Epithelial cell of proximal tubule (primary cell): Measurements from ENCODE around the gene CPHXL2. TPM values are rescaled to one million over a fixed set of nuclear protein-coding genes. Genes with fewer than 3 reads are reported as not detected.

Source experiments
- DNase-seq: peaks from one replicate; pipeline ENCODE4 v3.0.0-alpha.2; 2011; ENCODE audit warnings: low read depth
- H3K4me3 ChIP-seq: 2 replicates; pipeline ENCODE4 v1.5.1; 2011; ENCODE audit warnings: low read depth, mild to moderate bottlenecking, low read length
- total RNA-seq: library from RNA; depleted of rRNA; stranded (reverse); fragments of >200 nt; gene quantifications from 2 replicates; pipeline ENCODE4 v1.2.3, GENCODE V29; 2015
- TF ChIP-seq, protein P1 (sequence below): conservative IDR thresholded peaks from 2 replicates; pipeline ENCODE4 v1.5.1; 2012; ENCODE audit warnings: low read depth, mild to moderate bottlenecking, low read length

Gene CPHXL2
- total RNA-seq, result not detected in 2 replicates

DNA sequence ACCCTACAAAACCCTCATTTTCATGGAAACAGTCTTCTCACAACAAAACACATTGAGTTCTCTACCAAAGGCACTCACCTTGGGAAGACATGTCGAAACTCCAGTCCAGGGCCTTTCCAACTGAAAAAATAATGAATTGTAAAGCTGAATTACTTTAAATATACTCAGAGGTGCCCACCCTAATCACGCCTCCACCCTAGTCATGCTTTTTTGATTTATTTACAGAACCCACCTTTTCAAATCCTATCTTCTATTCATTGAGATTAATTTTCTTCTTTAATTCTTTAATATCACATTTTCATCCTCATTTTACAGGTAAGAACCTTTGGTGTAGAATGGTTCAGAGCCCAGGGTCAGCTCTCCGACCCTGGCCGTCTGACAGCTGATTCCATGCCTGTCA is at the start of gene CPHXL2:
CPHXL2 (minus strand) TSS at position 101 of the 400 bp plus-strand sequence; CDS start at position 91, 10 bp downstream.
- no peak for DNase-seq
- no peak within 1 kb of the TSS for H3K4me3 ChIP-seq
- TF ChIP-seq, protein P1, sequence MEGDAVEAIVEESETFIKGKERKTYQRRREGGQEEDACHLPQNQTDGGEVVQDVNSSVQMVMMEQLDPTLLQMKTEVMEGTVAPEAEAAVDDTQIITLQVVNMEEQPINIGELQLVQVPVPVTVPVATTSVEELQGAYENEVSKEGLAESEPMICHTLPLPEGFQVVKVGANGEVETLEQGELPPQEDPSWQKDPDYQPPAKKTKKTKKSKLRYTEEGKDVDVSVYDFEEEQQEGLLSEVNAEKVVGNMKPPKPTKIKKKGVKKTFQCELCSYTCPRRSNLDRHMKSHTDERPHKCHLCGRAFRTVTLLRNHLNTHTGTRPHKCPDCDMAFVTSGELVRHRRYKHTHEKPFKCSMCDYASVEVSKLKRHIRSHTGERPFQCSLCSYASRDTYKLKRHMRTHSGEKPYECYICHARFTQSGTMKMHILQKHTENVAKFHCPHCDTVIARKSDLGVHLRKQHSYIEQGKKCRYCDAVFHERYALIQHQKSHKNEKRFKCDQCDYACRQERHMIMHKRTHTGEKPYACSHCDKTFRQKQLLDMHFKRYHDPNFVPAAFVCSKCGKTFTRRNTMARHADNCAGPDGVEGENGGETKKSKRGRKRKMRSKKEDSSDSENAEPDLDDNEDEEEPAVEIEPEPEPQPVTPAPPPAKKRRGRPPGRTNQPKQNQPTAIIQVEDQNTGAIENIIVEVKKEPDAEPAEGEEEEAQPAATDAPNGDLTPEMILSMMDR, result no peak

DNA sequence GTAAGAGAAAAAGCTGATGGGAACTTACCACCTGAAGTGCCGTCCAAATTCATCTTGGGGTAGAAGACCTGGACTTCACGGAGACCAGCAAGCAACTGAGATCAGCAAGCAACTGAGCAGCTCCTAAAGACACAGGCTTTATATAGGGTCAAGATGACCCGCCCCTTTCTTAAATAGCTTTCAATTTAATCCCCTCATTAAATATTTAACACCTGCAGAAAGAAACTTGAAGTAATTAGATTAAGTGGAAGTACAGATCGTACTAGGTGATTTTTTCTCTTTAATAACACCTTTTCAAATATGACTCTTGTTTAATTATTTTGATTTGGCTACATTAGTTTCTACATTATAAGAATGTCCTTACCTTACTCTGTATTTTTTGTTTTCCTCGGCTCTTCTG is 49.6 kb upstream of the CPHXL2 start, which contains the start of gene CPHXL:
CPHXL (minus strand) TSS at position 101 of the 400 bp plus-strand sequence; CDS start at position 53, 48 bp downstream.
- TF ChIP-seq, protein P1, result no peak
- no peak within 1 kb of the TSS for H3K4me3 ChIP-seq
- no peak for DNase-seq

DNA sequence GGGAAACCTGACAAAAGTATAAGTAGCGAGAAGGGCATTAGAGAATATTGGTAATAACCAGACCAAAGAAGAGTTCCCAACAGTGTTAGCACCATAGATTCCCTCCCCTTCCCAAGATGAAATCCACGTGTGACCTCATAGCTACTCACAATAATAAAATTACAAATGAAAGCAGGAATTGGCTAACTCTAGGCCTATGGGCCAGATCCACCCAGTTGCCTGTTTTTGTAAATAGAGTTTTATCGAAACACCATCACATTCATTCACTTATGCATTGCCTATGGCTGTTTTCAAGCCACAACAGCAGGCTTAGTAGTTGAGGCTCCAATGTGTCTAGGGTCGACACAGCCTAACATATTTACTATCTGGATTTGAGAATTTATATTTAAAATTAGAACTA is 41.6 kb upstream of the CPHXL2 start:
- H3K4me3 ChIP-seq, result no peak overlapping the region
- no peak for DNase-seq
- TF ChIP-seq, protein P1, result no peak

DNA sequence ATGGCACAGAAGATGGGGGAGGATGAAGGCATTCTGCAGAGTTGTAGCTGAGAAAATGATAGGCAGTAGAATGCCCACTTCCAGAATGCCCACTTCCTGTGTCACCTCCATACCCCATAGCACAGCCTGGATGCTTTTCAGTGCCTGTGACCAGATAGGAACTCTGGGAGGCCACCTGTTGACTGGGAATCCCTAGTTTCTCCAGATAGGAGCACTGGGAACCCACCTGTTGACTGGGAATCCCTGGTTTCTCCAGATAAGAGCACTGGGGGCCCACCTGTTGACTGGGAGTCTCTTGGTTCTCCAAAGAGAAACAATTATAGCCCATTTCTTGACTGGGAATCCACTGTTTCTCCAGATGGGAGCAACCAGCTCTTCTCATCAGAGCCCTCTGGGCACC is 37.9 kb upstream of the CPHXL2 start:
- TF ChIP-seq, protein P1, result no peak
- no peak overlapping the region for H3K4me3 ChIP-seq
- DNase-seq, result no peak

DNA sequence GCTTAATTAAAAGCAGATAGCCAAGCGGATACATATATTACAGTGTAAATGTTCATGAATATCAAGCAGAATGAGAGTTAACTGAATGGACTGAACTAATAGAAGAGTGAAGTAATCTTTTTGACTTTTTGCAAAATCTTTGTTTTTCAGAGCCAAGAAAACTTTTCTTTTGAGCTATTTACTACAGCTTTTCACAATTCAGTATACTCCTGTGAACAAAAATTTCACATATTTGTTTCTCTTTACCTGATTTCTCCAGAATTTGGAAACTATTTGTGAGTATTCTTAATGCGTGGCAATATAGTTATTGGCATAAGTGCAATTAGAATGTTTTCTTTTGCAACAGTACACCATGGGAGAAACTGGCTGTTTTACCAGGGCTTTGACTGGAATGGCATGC is 33.5 kb upstream of the CPHXL2 start:
- H3K4me3 ChIP-seq, result no peak overlapping the region
- TF ChIP-seq, protein P1, result no peak
- no peak for DNase-seq

DNA sequence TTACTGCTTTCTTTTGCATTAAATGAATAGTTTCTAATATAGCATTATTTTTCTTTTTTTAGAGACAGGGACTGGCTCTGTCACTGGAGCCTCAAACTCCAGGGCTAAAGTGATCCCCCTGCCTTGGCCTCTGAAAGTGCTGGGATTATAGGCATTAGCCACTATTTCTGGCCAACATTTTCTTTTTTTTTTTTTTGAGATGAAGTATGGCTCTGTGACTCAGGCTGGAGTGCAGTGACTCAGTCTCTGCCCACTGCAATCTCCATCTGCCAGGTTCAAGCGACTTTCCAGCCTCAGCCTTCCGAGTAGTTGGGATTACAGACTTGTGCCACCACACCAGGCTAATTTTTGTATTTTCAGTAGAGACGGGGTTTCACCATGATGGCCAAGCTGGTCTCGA is 26.5 kb upstream of the CPHXL2 start:
- TF ChIP-seq, protein P1, result no peak
- DNase-seq, result no peak
- H3K4me3 ChIP-seq, result no peak overlapping the region

DNA sequence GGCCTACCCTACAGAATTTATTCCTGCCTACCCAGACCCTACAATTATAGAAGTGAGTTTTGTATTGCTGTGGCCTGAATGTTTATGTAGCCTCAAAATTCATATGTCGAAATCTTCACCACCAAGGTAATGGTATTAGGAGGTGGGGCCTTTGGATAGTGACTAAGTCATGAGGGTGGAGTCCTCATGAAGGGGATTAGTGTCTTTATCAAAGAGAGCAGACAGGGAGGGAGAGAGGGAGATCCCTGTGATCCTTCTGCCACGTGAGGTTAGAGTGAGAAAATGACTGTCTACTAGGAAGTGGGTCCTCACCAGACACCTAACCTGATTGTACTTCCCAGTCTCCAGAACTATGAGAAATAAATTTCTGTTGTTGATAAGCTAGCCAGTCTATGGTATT is 25.4 kb upstream of the CPHXL2 start:
- H3K4me3 ChIP-seq, result no peak overlapping the region
- TF ChIP-seq, protein P1, result no peak
- DNase-seq, result no peak
